Measurements from ENCODE around the gene OLFM1.

DNA sequence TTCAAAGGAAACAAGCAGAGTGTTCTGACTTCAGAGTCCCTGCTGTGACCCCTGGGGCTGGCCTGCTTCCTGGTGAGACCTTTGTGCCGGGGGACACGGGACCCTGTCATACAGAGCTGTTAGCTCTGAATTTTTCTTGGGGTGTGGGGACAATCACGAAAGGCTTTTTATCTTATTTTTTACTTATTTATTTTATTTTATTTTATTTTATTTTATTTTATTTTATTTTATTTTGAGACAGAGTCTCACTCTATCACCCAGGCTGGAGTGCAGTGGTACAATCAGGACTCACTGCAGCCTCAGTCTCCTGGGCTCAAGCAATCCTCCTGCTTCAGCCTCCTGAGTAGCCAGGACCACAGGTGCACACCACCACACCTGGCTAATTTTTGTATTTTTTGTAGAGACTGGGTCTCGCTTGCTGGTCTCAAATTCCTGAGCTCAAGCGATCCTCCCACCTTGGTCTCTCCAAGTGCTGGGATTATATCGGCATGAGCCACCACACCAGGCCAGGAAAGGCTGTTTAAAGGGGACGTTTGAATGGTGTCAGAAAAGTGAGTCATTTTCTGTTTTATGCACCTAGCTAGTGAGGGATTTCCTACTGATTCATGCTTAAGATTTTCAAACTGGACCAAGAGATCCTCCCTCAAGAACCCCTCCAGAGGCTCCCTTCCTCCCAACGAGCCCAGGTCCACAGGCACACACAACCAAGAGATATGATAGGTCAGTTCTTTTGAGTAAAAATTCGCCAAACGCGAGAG, 75.7 kb downstream of the OLFM1 start:
- no peak for TF ChIP-seq POLR2AphosphoS5 (IDR thresholded peaks at IDR 0.05; ENCODE audit: low read depth, low read length)
- TF ChIP-seq, protein P1, sequence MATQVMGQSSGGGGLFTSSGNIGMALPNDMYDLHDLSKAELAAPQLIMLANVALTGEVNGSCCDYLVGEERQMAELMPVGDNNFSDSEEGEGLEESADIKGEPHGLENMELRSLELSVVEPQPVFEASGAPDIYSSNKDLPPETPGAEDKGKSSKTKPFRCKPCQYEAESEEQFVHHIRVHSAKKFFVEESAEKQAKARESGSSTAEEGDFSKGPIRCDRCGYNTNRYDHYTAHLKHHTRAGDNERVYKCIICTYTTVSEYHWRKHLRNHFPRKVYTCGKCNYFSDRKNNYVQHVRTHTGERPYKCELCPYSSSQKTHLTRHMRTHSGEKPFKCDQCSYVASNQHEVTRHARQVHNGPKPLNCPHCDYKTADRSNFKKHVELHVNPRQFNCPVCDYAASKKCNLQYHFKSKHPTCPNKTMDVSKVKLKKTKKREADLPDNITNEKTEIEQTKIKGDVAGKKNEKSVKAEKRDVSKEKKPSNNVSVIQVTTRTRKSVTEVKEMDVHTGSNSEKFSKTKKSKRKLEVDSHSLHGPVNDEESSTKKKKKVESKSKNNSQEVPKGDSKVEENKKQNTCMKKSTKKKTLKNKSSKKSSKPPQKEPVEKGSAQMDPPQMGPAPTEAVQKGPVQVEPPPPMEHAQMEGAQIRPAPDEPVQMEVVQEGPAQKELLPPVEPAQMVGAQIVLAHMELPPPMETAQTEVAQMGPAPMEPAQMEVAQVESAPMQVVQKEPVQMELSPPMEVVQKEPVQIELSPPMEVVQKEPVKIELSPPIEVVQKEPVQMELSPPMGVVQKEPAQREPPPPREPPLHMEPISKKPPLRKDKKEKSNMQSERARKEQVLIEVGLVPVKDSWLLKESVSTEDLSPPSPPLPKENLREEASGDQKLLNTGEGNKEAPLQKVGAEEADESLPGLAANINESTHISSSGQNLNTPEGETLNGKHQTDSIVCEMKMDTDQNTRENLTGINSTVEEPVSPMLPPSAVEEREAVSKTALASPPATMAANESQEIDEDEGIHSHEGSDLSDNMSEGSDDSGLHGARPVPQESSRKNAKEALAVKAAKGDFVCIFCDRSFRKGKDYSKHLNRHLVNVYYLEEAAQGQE (IDR thresholded peaks at IDR 0.05; ENCODE audit: insufficient read depth in 1 of 2, low read depth in 2 of 2, low read length in 2 of 2) = no peak
- TF ChIP-seq TAF1 (IDR thresholded peaks at IDR 0.05; ENCODE audit: borderline replicate concordance, insufficient read depth, low read length) = no peak
- TF ChIP-seq SIN3A (IDR thresholded peaks at IDR 0.05; ENCODE audit: borderline replicate concordance, insufficient read depth, low read length) = no peak
- no peak for TF ChIP-seq FOXP2 (optimal IDR thresholded peaks at IDR 0.05; ENCODE audit: borderline replicate concordance, extremely low read depth, extremely low read length, insufficient read depth)

All from PFSK-1 (cell line).